GM19239 (cell line): ENCODE data around the gene ATP6V0B.

Experiments
- DNase-seq: peaks from one replicate; pipeline ENCODE4 v3.0.0; 2011; ENCODE audit warnings: low spot score; ENCODE audit not compliant: insufficient read length
- FAIRE-seq: peaks from 2 replicates; lab custom pipeline; 2011; peaks lifted over from hg19 to GRCh38; lab: Jason Lieb, UNC

The ATP6V0B gene

GRCh38 chr1:43945674-43946235 lies 29.0 kb upstream of the ATP6V0B start:
- no peak for FAIRE-seq
- no peak for DNase-seq

- peak; percentile 96 for FAIRE-seq
- DNase-seq = peak; percentile 98
These were observed 28.3 kb upstream of the ATP6V0B start, which contains the start of gene IPO13 for GRCh38 chr1:43946236-43947060. Gene IPO13 (plus strand): TSS chr1:43946950. CDS start chr1:43947601, 651 bp downstream.

GRCh38 chr1:43947061-43947873 lies 27.5 kb upstream of the ATP6V0B start:
- DNase-seq (no peak), FAIRE-seq (no peak)

GRCh38 chr1:43947874-43948437 lies 26.8 kb upstream of the ATP6V0B start:
- FAIRE-seq (no peak), DNase-seq (no peak)

GRCh38 chr1:43949678-43950077 lies 25.1 kb upstream of the ATP6V0B start:
- no peak for FAIRE-seq

GRCh38 chr1:43951021-43951985 lies 23.5 kb upstream of the ATP6V0B start:
- FAIRE-seq = no peak
- DNase-seq = no peak

More at GRCh38 chr1:43949678-43950077, 25.1 kb upstream of the ATP6V0B start:
- no peak for DNase-seq

GRCh38 chr1:43952731-43953346 lies 21.9 kb upstream of the ATP6V0B start:
- DNase-seq (no peak), FAIRE-seq (no peak)

GRCh38 chr1:43953361-43953760 lies 21.4 kb upstream of the ATP6V0B start:
- FAIRE-seq (no peak), DNase-seq (no peak)

GRCh38 chr1:43954036-43954435 lies 20.7 kb upstream of the ATP6V0B start:
- FAIRE-seq = no peak

GRCh38 chr1:43956234-43956633 lies 18.5 kb upstream of the ATP6V0B start:
- no peak for DNase-seq
- no peak for FAIRE-seq

More at GRCh38 chr1:43954036-43954435, 20.7 kb upstream of the ATP6V0B start:
- no peak for DNase-seq

GRCh38 chr1:43957407-43958040 lies 17.2 kb upstream of the ATP6V0B start:
- DNase-seq (no peak), FAIRE-seq (no peak)

GRCh38 chr1:43958351-43959255 lies 16.2 kb upstream of the ATP6V0B start:
- FAIRE-seq = no peak
- DNase-seq = no peak

- DNase-seq (no peak), FAIRE-seq (no peak)
These were observed 14.0 kb upstream of the ATP6V0B start for GRCh38 chr1:43960798-43961197.

- no peak for FAIRE-seq
- DNase-seq = no peak
These were observed 13.1 kb upstream of the ATP6V0B start for GRCh38 chr1:43961692-43962091.

- DNase-seq = no peak
- no peak for FAIRE-seq
These were observed 12.4 kb upstream of the ATP6V0B start for GRCh38 chr1:43962324-43962723.

GRCh38 chr1:43963006-43963405 lies 11.8 kb upstream of the ATP6V0B start:
- FAIRE-seq (no peak), DNase-seq (no peak)

- DNase-seq (no peak), FAIRE-seq (no peak)
These were observed 10.9 kb upstream of the ATP6V0B start for GRCh38 chr1:43963890-43964289.
